GM21367 (cell line): ENCODE measurements around the gene MIDN.
A peak's percentile ranks its signal among the peaks of the same experiment; 100 is the strongest.

Source experiments
- ATAC-seq: cut with Tn5 transposase; IDR thresholded peaks from one replicate; pipeline ENCODE4 v1.9.1; 2021; ENCODE audit not compliant: unreplicated experiment

Gene MIDN

GRCh38 chr19:1232652-1233072, 15.7 kb upstream of the MIDN start:
- ATAC-seq: no peak

- no peak for ATAC-seq
These were observed 15.2 kb upstream of the MIDN start for GRCh38 chr19:1233115-1233667.

DNA sequence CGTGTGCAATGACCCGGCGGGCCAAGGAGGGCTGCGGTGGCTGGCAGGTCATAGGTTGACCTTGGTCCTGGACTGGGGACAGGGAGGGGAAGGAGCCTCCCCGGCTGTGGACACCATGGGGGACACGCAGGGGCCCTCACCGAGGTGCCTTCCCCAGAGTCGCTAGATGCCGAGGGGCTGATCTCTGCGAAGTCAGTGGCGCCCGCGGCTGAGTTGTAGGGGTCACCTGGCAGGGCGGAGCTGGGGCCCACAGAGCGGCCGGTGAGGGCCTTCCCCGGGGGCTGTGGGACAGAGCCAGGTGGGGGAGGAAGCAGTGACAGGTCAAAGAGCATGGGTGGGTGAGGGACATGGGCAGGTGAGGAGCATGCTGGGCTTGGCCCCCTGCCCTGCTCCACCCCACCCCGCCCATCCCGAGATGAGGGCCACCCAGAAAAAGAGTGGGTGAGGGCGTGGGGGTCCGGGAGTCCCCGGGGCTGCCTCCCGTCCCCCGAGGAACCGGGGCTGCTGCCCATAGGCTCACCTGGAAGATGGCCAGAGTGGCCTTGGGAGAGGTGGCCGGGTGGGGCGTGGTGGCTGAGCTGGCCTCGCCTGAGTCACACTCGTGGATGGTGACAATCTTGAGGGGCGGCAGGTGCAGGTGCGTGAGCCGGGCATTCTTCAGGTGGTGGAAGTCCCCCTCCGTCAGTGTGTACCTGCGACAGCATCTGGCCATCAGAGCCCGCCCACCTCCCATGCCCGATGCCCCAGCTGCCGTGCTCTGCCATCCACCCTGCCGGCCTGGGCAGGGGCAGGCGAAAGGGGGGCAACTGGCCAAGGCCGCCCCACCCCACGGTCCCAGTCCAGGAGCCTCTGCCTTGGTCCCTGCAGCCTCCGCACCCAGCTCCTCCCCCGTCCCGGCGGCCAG, 14.1 kb upstream of the MIDN start:
- no peak for ATAC-seq

DNA sequence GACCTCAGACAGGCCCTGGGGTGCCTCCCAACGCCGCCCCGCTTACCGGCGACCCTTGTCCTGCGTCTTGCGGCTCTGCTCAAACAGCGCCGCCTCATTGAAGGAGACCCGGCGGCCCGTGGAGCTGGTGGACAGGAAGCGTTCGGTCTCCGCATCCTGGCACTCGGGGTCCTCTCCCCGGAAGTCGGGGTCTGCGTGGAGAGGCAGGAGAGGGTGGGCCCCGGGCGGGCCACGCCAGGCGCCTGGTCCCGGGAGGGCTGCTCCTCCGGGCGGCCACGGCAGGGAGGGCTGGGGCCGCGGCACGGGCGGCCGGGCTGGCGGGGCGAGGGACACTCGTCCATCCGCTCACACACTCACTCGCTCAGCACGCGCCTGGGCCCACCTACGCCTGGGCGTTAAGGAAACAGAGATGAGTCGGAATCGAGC, 13.4 kb upstream of the MIDN start:
- no peak for ATAC-seq

- ATAC-seq: no peak
These were observed 12.5 kb upstream of the MIDN start for GRCh38 chr19:1235625-1236538.

GRCh38 chr19:1236576-1236975, 11.8 kb upstream of the MIDN start:
- no peak for ATAC-seq

DNA sequence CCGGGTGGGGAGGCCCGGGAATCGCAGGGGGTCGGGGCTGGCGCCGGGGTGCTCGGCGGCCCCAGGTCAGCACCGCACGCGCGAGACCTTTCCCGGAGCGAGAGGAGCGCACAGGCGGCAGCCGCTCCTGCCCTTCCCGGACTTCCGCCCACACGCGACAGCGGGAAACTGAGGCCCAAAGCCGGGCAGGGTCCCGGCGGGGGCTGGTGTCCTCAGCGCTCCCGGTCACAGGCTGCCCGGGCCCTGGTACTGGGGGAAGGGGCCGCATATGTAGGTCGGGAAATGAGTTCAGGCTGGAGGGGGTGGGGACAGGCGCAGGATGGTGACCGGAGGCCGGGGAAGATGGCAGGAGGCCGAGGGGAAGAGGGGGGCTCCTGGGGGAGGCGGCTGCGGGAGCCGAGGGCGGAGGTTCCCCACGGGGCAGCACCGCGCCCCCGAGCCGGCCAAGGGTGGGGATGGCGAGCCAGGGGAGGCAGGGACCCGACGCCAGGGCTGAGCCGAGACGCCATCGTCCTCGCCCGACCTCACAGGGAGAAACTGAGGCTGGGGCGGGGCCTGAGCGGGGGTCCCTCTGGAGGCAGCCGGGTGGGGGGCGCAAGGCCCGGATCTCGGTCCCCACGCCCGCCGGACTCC, 11.2 kb upstream of the MIDN start:
- no peak for ATAC-seq

DNA sequence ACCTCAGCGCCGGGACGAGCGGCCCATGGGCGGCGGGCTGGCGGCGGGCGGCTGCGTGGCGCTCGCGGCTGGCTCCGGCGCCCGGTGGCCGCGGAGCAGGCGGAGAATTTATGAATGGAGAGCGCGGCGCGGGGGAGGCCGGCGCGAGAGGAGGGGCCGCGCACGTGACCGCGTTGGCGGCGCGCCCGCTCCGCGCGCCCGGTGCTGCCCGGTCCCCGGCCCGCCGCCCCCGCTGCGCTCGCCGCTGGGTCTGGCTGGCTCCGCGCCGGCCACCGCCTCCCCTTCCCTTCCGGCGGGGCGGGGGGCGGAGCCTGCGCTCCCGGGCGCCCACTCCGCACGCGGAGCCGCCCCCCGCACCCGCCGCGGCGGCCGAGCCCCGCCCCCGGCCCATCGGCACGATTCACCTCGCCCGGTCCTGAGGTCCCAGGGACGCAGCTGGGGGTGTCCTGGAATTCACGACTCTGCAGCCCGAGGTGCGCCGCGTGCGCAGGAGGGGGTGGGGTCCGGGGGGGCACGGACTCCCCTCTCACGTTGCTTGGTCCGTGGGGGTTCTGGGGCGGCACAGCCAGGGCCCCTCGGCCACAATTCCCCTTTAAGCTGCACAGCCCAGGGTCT, 10.5 kb upstream of the MIDN start, which contains the start of gene CBARP:
CBARP (minus strand) TSS at position 252 of the 615 bp plus-strand sequence. CDS start 1,905 bp downstream, outside the sequence.
- no peak for ATAC-seq

DNA sequence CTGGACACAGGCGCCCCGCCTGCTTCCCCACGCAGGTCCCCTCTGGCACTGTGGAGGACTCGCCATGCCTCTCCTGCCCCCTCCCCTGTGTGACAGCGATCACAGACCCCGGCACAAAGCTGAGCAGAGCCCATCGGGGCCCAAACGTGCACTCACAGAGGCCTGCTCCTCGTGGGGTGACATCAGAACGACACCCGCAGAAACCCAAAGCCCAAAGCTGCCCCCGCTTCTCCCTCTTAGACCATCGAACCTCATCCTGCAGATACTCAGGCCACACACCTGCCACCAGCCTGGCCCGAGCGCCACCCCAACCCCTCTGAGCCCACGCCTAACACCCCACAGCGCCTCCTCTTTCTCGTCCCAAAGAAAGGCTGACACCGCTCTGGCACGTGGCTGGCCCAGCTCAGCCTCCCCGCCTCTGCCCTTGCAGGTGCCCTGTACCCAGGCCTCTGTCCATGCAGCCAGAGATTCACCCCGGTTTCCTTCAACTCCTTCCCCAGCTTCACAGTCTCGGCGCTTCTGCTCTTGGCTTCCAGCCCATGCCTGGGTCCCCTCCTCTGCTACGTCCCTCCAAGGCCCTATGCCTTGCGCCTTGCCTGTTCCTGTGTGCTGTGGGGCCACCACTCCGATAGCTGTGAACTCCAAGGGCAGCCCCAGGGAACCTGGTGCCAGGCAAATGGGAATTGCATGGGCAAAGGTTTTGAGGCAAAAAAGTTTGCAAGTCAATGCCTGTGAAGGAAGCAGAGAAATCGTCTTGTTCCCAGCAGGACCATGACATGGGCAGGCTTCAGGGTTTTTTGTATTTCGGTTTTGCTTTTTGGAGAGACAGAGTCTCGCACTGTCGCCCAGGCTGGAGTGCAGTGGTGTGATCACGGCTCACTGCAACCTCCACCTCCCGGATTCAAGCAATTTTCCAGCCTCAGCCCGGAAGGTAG, 9.7 kb upstream of the MIDN start:
- ATAC-seq: no peak

GRCh38 chr19:1239420-1239795, 9.0 kb upstream of the MIDN start:
- no peak for ATAC-seq

- no peak for ATAC-seq
These were observed 8.3 kb upstream of the MIDN start for GRCh38 chr19:1239796-1240737.

GRCh38 chr19:1240925-1241324, 7.5 kb upstream of the MIDN start:
- no peak for ATAC-seq

- ATAC-seq: peak; percentile 42
These were observed 6.8 kb upstream of the MIDN start, which contains the start of gene ATP5F1D for GRCh38 chr19:1241417-1242095. TSS of gene ATP5F1D (plus strand) at chr19:1241751. CDS start at chr19:1241851, 100 bp downstream.

DNA sequence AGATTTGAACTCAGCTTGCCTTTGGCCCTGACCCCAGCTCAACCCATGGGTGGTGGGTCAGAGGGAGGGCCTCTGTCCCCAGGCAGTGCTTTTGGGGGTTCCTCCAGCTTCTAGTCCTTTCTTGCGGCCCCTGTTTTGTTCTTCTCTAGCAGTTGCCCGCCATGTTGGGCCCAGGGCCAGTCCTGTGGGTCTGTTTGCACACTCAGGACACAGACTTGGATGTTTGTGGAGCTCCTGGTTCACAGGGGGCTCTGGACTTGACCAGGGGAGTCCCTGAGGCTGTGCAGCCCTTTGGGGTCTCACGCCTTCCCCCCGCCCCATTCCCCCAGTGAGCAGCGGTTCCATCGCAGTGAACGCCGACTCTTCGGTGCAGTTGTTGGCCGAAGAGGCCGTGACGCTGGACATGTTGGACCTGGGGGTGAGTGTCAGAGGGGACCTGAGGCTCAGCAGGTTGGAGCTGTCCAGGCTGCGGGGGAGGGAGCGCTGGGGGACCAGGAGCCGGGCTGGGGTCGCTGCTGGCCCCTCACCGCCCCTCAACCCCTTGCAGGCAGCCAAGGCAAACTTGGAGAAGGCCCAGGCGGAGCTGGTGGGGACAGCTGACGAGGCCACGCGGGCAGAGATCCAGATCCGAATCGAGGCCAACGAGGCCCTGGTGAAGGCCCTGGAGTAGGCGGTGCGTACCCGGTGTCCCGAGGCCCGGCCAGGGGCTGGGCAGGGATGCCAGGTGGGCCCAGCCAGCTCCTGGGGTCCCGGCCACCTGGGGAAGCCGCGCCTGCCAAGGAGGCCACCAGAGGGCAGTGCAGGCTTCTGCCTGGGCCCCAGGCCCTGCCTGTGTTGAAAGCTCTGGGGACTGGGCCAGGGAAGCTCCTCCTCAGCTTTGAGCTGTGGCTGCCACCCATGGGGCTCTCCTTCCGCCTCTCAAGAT, 4.4 kb upstream of the MIDN start:
- no peak for ATAC-seq

GRCh38 chr19:1244693-1245451, 3.5 kb upstream of the MIDN start:
- no peak for ATAC-seq
